ENCODE data around the gene FAU. TPM values are rescaled to one million over a fixed set of nuclear protein-coding genes. Genes with fewer than 3 reads are reported as not detected.
A peak's percentile ranks its signal among the peaks of the same experiment; 100 is the strongest.

Gene FAU
- total RNA-seq, 1 donor = 338 TPM

- Histone ChIP-seq H3K4me1 (ENCODE audit: insufficient read depth, low read length) (peaks cover 20% of the 10 kb centered on the region), H3K27me3 (ENCODE audit: insufficient read depth, low read length) (no peaks in the 10 kb centered on the region), H3K9me3 (ENCODE audit: low read depth, low read length) (no peaks in the 10 kb centered on the region), H3K4me3 (ENCODE audit: low read length) (no peak overlapping the region)
Observed at GRCh38 chr11:65087827-65088226, 34.1 kb downstream of the FAU start.

GRCh38 chr11:65087216-65087615, 34.7 kb downstream of the FAU start:
- Histone ChIP-seq H3K4me1 (ENCODE audit: insufficient read depth, low read length) (peaks cover 20% of the 10 kb centered on the region), H3K9me3 (ENCODE audit: low read depth, low read length) (no peaks in the 10 kb centered on the region), H3K27me3 (ENCODE audit: insufficient read depth, low read length) (no peaks in the 10 kb centered on the region)

GRCh38 chr11:65086809-65087208, 35.1 kb downstream of the FAU start:
- no peaks in the 10 kb centered on the region for H3K27me3 ChIP-seq (ENCODE audit: insufficient read depth, low read length)
- H3K4me1 ChIP-seq (ENCODE audit: insufficient read depth, low read length) = peaks cover 23% of the 10 kb centered on the region
- no peak overlapping the region for H3K4me3 ChIP-seq (ENCODE audit: low read length)
- no peaks in the 10 kb centered on the region for H3K9me3 ChIP-seq (ENCODE audit: low read depth, low read length)

More at GRCh38 chr11:65087216-65087615, 34.7 kb downstream of the FAU start:
- no peak overlapping the region for H3K4me3 ChIP-seq (ENCODE audit: low read length)

GRCh38 chr11:65085446-65085845, 36.5 kb downstream of the FAU start:
- H3K4me1 ChIP-seq (ENCODE audit: insufficient read depth, low read length) = peaks cover 35% of the 10 kb centered on the region
- no peaks in the 10 kb centered on the region for H3K9me3 ChIP-seq (ENCODE audit: low read depth, low read length)
- H3K4me3 ChIP-seq (ENCODE audit: low read length) = no peak overlapping the region
- H3K27me3 ChIP-seq (ENCODE audit: insufficient read depth, low read length) = no peaks in the 10 kb centered on the region

- no peaks in the 10 kb centered on the region for H3K27me3 ChIP-seq (ENCODE audit: insufficient read depth, low read length)
- peaks cover 35% of the 10 kb centered on the region for H3K4me1 ChIP-seq (ENCODE audit: insufficient read depth, low read length)
- H3K4me3 ChIP-seq (ENCODE audit: low read length) = peak overlapping the region; percentile 43
- no peaks in the 10 kb centered on the region for H3K9me3 ChIP-seq (ENCODE audit: low read depth, low read length)
Observed at GRCh38 chr11:65084598-65085375, 37.1 kb downstream of the FAU start.

- Histone ChIP-seq H3K27me3 (ENCODE audit: insufficient read depth, low read length) (no peaks in the 10 kb centered on the region), H3K4me3 (ENCODE audit: low read length) (peak within 1 kb of the TSS; percentile 43), H3K4me1 (ENCODE audit: insufficient read depth, low read length) (peaks cover 35% of the 10 kb centered on the region), H3K9me3 (ENCODE audit: low read depth, low read length) (no peaks in the 10 kb centered on the region)
Observed at GRCh38 chr11:65083834-65084597, 37.9 kb downstream of the FAU start, which contains the start of the genes CDCA5 and ZFPL1. Gene CDCA5, minus strand, starts transcription at chr11:65084040. Its CDS starts 62 bp downstream, at chr11:65083978. Gene ZFPL1, plus strand, starts transcription at chr11:65084222. Its CDS starts 477 bp downstream, at chr11:65084699.

GRCh38 chr11:65083134-65083833, 38.6 kb downstream of the FAU start:
- peaks cover 37% of the 10 kb centered on the region for H3K4me1 ChIP-seq (ENCODE audit: insufficient read depth, low read length)
- H3K27me3 ChIP-seq (ENCODE audit: insufficient read depth, low read length) = no peaks in the 10 kb centered on the region
- H3K4me3 ChIP-seq (ENCODE audit: low read length) = peak overlapping the region; percentile 43
- no peaks in the 10 kb centered on the region for H3K9me3 ChIP-seq (ENCODE audit: low read depth, low read length)

- Histone ChIP-seq H3K4me3 (ENCODE audit: low read length) (no peak overlapping the region), H3K27me3 (ENCODE audit: insufficient read depth, low read length) (no peaks in the 10 kb centered on the region), H3K4me1 (ENCODE audit: insufficient read depth, low read length) (peaks cover 27% of the 10 kb centered on the region), H3K9me3 (ENCODE audit: low read depth, low read length) (no peaks in the 10 kb centered on the region)
Observed at GRCh38 chr11:65078786-65079342, 43.1 kb downstream of the FAU start.

- no peaks in the 10 kb centered on the region for H3K9me3 ChIP-seq (ENCODE audit: low read depth, low read length)
- H3K27me3 ChIP-seq (ENCODE audit: insufficient read depth, low read length) = no peaks in the 10 kb centered on the region
- H3K4me3 ChIP-seq (ENCODE audit: low read length) = no peak overlapping the region
- peaks cover 21% of the 10 kb centered on the region for H3K4me1 ChIP-seq (ENCODE audit: insufficient read depth, low read length)
Observed at GRCh38 chr11:65078151-65078550, 43.8 kb downstream of the FAU start.

GRCh38 chr11:65077451-65077850, 44.5 kb downstream of the FAU start:
- peaks cover 19% of the 10 kb centered on the region for H3K4me1 ChIP-seq (ENCODE audit: insufficient read depth, low read length)
- no peak overlapping the region for H3K4me3 ChIP-seq (ENCODE audit: low read length)
- H3K27me3 ChIP-seq (ENCODE audit: insufficient read depth, low read length) = no peaks in the 10 kb centered on the region
- no peaks in the 10 kb centered on the region for H3K9me3 ChIP-seq (ENCODE audit: low read depth, low read length)

GRCh38 chr11:65072631-65072966, 49.3 kb downstream of the FAU start:
- Histone ChIP-seq H3K9me3 (ENCODE audit: low read depth, low read length) (no peaks in the 10 kb centered on the region), H3K4me3 (ENCODE audit: low read length) (no peak overlapping the region), H3K4me1 (ENCODE audit: insufficient read depth, low read length) (no peaks in the 10 kb centered on the region), H3K27me3 (ENCODE audit: insufficient read depth, low read length) (no peaks in the 10 kb centered on the region)

- no peak overlapping the region for H3K4me3 ChIP-seq (ENCODE audit: low read length)
- H3K27me3 ChIP-seq (ENCODE audit: insufficient read depth, low read length) = no peaks in the 10 kb centered on the region
- H3K4me1 ChIP-seq (ENCODE audit: insufficient read depth, low read length) = no peaks in the 10 kb centered on the region
- no peaks in the 10 kb centered on the region for H3K9me3 ChIP-seq (ENCODE audit: low read depth, low read length)
Observed at GRCh38 chr11:65071907-65072630, 49.9 kb downstream of the FAU start.
